ENCODE measurements around the gene LIN7B. TPM values are rescaled to one million over a fixed set of nuclear protein-coding genes. Genes with fewer than 3 reads are reported as not detected.
A peak's percentile ranks its signal among the peaks of the same experiment; 100 is the strongest.
"Not testable (repeated sequence)": the region's sequence is repeated elsewhere in the genome, so short reads cannot be mapped to it uniquely, and the experiment has no call there.

The LIN7B gene
- total RNA-seq, 1 experiment from 2014 or later: 15.9 TPM

GRCh38 chr19:49132974-49133609 is 18.9 kb downstream of the LIN7B start:
- Histone ChIP-seq H3K36me3 (no peaks in the 10 kb centered on the region), H3K9me3 (replicated peaks) (no peaks in the 10 kb centered on the region), H3K27ac (no peak overlapping the region), H3K4me1 (replicated peaks) (peaks cover 4% of the 10 kb centered on the region), H3K4me3 (no peak overlapping the region), H3K27me3 (replicated peaks) (no peaks in the 10 kb centered on the region)
- DNase-seq (ENCODE audit: low read depth in 1 of 2, low spot score in 2 of 2): no peak

DNA sequence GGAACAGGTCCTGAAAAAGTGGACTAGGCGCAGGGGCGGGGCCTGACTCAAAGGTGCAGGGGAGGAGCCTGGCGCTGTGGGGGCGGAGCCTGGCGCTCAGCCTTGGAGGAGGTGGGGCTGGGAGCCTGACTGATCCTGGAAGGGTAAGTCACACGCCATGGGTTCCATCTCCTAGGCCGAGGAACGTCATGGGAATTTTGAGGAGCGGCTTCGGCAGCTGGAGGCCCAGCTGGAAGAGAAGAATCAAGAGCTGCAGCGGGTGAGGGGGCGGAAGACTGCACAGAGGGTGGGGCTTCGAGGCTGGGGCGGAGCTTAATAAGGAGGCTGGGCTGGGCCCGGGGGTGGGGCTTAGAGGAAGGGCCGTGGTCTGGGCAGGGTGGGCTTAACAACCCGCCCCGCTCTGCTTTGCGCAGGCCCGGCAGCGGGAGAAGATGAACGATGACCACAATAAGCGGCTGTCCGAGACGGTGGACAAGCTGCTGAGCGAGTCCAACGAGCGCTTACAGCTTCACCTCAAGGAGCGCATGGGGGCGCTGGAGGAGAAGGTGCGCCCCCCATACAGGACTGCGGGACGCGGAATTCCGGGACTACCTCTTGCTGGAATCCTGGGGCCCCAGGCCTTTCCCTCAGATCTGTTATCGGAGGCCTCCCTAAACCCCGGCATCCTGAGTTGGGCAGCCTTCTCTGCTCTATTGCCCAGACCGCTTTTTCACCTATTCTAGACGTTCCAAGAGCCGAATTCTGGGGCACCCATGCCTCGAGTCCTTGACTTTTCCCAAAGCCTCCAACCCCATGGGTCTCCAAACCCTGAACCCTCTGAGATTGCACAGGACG is 19.7 kb downstream of the LIN7B start:
- Histone ChIP-seq H3K9me3 (replicated peaks) (no peaks in the 10 kb centered on the region), H3K27me3 (replicated peaks) (no peaks in the 10 kb centered on the region), H3K36me3 (no peaks in the 10 kb centered on the region), H3K4me3 (no peak overlapping the region), H3K27ac (no peak overlapping the region), H3K4me1 (replicated peaks) (peaks cover under 1% of the 10 kb centered on the region; the same call in 1 of the 2 replicates)
- DNase-seq (ENCODE audit: low read depth in 1 of 2, low spot score in 2 of 2): no peak

GRCh38 chr19:49135686-49136085 is 21.5 kb downstream of the LIN7B start:
- no peaks in the 10 kb centered on the region for H3K27me3 ChIP-seq (replicated peaks)
- H3K4me3 ChIP-seq: no peak overlapping the region
- no peak overlapping the region for H3K27ac ChIP-seq
- H3K36me3 ChIP-seq: no peaks in the 10 kb centered on the region
- H3K9me3 ChIP-seq (replicated peaks): no peaks in the 10 kb centered on the region
- no peaks in the 10 kb centered on the region for H3K4me1 ChIP-seq (replicated peaks)
- DNase-seq (ENCODE audit: low read depth in 1 of 2, low spot score in 2 of 2): no peak

- no peaks in the 10 kb centered on the region for H3K9me3 ChIP-seq (replicated peaks)
- no peaks in the 10 kb centered on the region for H3K36me3 ChIP-seq
- no peaks in the 10 kb centered on the region for H3K4me1 ChIP-seq (replicated peaks)
- no peak overlapping the region for H3K27ac ChIP-seq
- no peak overlapping the region for H3K4me3 ChIP-seq
- no peaks in the 10 kb centered on the region for H3K27me3 ChIP-seq (replicated peaks)
- DNase-seq (ENCODE audit: low read depth in 1 of 2, low spot score in 2 of 2): no peak
Measured at GRCh38 chr19:49136771-49137171, 22.6 kb downstream of the LIN7B start.

GRCh38 chr19:49140951-49141350 is 26.8 kb downstream of the LIN7B start:
- H3K4me3 ChIP-seq: no peak overlapping the region
- no peaks in the 10 kb centered on the region for H3K9me3 ChIP-seq (replicated peaks)
- no peaks in the 10 kb centered on the region for H3K27me3 ChIP-seq (replicated peaks)
- no peaks in the 10 kb centered on the region for H3K36me3 ChIP-seq
- H3K27ac ChIP-seq: no peak overlapping the region
- no peak for DNase-seq (ENCODE audit: low read depth in 1 of 2, low spot score in 2 of 2)
- peaks cover 12% of the 10 kb centered on the region for H3K4me1 ChIP-seq (replicated peaks)

DNA sequence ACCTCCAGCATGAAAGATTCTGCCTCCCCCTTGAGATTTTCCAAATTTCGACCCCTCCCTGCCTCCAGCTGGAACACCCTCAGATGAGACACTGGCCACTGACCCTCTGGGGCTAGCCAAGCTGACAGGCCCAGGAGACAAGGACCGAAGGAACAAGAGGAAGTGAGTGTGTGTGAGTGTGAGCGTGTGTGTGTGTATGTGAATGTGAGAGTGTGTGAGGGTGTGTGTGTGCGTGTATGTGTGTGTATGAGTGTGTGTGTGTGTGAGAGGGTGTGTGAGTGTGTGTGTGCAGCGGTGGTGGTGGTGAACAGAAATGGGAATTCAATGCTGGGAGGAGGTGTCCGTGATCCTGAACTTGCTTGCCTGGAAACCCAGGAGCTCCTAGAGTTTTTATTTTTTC is 27.2 kb downstream of the LIN7B start:
- Histone ChIP-seq H3K4me1 (replicated peaks) (peaks cover 16% of the 10 kb centered on the region), H3K27me3 (replicated peaks) (no peaks in the 10 kb centered on the region), H3K36me3 (no peaks in the 10 kb centered on the region), H3K27ac (no peak overlapping the region), H3K9me3 (replicated peaks) (no peaks in the 10 kb centered on the region), H3K4me3 (no peak overlapping the region)
- no peak for DNase-seq (ENCODE audit: low read depth in 1 of 2, low spot score in 2 of 2)

DNA sequence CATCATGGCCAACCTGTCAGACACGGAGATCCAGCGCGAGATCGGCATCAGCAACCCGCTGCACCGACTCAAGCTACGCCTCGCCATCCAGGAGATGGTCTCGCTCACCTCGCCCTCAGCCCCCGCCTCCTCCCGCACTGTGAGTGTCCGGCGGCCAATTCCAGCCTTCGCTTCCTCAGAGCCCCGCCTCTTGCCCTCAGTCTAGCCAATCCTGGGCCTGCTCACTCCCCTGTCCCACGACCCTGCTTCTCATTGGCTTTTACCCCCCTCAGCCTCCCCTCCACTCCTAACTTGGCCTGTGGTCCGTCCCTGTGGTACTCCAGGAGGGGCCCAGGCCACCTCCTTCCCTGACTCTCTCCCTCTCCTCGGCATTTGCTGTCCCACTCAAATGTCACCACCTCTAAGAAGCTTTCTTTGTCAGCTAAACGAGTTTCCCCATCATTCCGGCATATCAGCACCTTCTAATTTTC is 28.7 kb downstream of the LIN7B start:
- Histone ChIP-seq H3K27ac (no peak overlapping the region), H3K9me3 (replicated peaks) (no peaks in the 10 kb centered on the region), H3K27me3 (replicated peaks) (no peaks in the 10 kb centered on the region), H3K36me3 (no peaks in the 10 kb centered on the region), H3K4me3 (peak overlapping the region; percentile 43), H3K4me1 (replicated peaks) (peaks cover 24% of the 10 kb centered on the region)
- DNase-seq (ENCODE audit: low read depth in 1 of 2, low spot score in 2 of 2): peak; percentile 83 to 95

- H3K4me3 ChIP-seq: no peak overlapping the region
- DNase-seq (ENCODE audit: low read depth in 1 of 2, low spot score in 2 of 2): peak; percentile 66 to 72
- H3K4me1 ChIP-seq (replicated peaks): peaks cover 43% of the 10 kb centered on the region
- no peaks in the 10 kb centered on the region for H3K27me3 ChIP-seq (replicated peaks)
- H3K27ac ChIP-seq: no peak overlapping the region
- H3K9me3 ChIP-seq (replicated peaks): no peaks in the 10 kb centered on the region
- H3K36me3 ChIP-seq: no peaks in the 10 kb centered on the region
Measured at GRCh38 chr19:49145573-49146407, 31.6 kb downstream of the LIN7B start.

- H3K4me1 ChIP-seq (replicated peaks): peaks cover 45% of the 10 kb centered on the region
- H3K36me3 ChIP-seq; H3K27me3 ChIP-seq (replicated peaks); H3K4me3 ChIP-seq; H3K9me3 ChIP-seq (replicated peaks); H3K27ac ChIP-seq; DNase-seq (ENCODE audit: low read depth in 1 of 2, low spot score in 2 of 2): not testable (repeated sequence)
Measured at GRCh38 chr19:49146408-49146770, 32.2 kb downstream of the LIN7B start.

DNA sequence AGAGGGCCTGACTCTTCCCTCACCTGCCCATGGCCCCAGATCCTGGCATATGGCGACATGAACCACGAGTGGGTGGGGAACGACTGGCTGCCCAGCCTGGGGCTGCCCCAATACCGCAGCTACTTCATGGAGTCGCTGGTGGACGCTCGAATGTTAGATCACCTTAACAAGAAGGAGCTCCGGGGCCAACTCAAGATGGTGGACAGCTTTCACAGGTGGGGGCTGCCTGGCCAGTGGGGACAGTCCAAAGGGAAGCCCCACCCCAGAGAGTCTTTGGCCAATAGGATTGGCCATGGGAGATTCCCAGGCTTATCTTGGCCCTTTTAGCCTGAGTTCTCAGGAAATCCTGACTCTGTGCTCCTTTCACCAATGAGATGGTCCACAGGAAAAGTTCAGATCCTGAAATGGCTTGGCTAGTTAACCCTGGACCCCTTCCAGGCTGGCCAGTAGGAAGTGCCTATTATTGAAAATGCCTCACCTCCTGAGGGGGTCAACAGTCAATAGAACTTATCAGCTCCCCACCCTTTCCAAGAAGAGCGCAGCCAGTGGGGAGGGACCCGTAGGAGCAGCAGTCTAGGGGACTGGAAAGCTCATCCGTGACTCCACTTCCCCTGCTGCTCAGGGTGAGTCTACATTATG is 34.0 kb downstream of the LIN7B start:
- no peaks in the 10 kb centered on the region for H3K27me3 ChIP-seq (replicated peaks)
- peaks cover 49% of the 10 kb centered on the region for H3K4me1 ChIP-seq (replicated peaks)
- DNase-seq (ENCODE audit: low read depth in 1 of 2, low spot score in 2 of 2): no peak
- H3K36me3 ChIP-seq: no peaks in the 10 kb centered on the region
- H3K4me3 ChIP-seq: no peak overlapping the region
- H3K9me3 ChIP-seq (replicated peaks): peaks cover 2% of the 10 kb centered on the region; the same call in 1 of the 2 replicates
- no peak overlapping the region for H3K27ac ChIP-seq

DNA sequence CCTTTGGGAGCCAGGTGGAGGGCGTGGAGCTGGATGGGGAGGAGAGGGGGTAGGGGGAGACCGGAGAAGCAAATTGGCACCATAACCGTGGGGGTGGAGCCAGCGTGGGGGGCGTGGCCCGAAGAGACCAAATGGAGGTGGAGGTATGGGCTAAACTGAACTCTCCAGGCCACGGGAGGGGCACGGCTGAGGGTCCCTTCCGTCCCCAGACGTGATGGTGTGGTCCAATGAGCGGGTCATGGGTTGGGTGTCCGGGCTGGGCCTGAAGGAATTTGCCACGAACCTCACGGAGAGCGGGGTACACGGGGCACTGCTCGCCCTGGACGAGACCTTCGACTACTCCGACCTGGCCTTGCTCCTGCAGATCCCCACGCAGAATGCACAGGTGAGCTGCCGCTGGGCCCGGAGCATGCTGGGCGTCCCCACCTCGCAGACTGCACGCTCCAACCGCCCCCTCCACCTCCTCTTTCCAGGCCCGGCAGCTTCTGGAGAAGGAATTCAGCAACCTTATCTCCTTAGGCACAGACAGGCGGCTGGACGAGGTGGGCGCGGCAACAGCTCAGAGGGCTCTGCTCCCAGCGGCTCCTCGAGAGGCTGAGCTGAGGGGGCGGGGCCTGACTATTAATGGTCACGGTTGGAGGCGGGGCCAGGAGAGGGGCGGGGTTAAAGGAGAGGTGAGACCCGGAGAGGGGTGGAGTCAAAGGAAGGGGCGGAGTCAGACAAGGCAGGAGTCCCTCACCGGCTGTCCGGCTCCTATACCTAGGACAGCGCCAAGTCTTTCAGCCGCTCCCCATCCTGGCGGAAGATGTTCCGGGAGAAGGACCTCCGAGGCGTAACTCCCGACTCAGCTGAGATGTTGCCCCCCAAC is 34.8 kb downstream of the LIN7B start:
- no peak overlapping the region for H3K27ac ChIP-seq
- peaks cover 45% of the 10 kb centered on the region for H3K4me1 ChIP-seq (replicated peaks)
- peak overlapping the region; percentile 51 for H3K4me3 ChIP-seq
- peak; percentile 90 to 99 for DNase-seq (ENCODE audit: low read depth in 1 of 2, low spot score in 2 of 2)
- H3K36me3 ChIP-seq: no peaks in the 10 kb centered on the region
- peaks cover 2% of the 10 kb centered on the region; the same call in 1 of the 2 replicates for H3K9me3 ChIP-seq (replicated peaks)
- H3K27me3 ChIP-seq (replicated peaks): no peaks in the 10 kb centered on the region

GRCh38 chr19:49149652-49150105 is 35.5 kb downstream of the LIN7B start:
- Histone ChIP-seq H3K36me3 (no peaks in the 10 kb centered on the region), H3K4me3 (peak overlapping the region; percentile 51), H3K9me3 (replicated peaks) (peaks cover 2% of the 10 kb centered on the region; the same call in 1 of the 2 replicates), H3K27me3 (replicated peaks) (no peaks in the 10 kb centered on the region), H3K4me1 (replicated peaks) (peaks cover 45% of the 10 kb centered on the region), H3K27ac (no peak overlapping the region)
- peak; percentile 80 to 89 for DNase-seq (ENCODE audit: low read depth in 1 of 2, low spot score in 2 of 2)
